Peyer's patch (tissue), 4 donors: Measurements from ENCODE around the gene FARS2. TPM values are rescaled to one million over a fixed set of nuclear protein-coding genes. Genes with fewer than 3 reads are reported as not detected.
"Not testable (repeated sequence)": the region's sequence is repeated elsewhere in the genome, so short reads cannot be mapped to it uniquely, and the experiment has no call there.

Source experiments
- DNase-seq, 3 donors: peaks; one replicate each; pipeline ENCODE4 v3.0.0-alpha.2; 2017 to 2019
- H3K27ac ChIP-seq, 4 donors: fragments of 200-600 bp; sonication (generic); one replicate each; pipeline ENCODE4 v1.5.1; 2016 to 2019
- H3K27me3 ChIP-seq, 2 donors: fragments of 200-600 bp; sonication (generic); one replicate each; pipeline ENCODE4 v1.5.1; 2019
- H3K36me3 ChIP-seq, 3 donors: fragments of 200-600 bp; sonication (generic); one replicate each; pipeline ENCODE4 v1.5.1; 2016 to 2019
- H3K4me1 ChIP-seq, 4 donors: fragments of 200-600 bp; sonication (generic); one replicate each; pipeline ENCODE4 v1.5.1; 2016 to 2019
- H3K4me3 ChIP-seq, 4 donors: fragments of 200-600 bp; sonication (generic); 1 replicate in 3 of 4; 2 replicates in 1 of 4; pipeline ENCODE4 v1.5.1; 2016 to 2019; ENCODE audit warnings: mild to moderate bottlenecking in 1 of 4
- H3K9me3 ChIP-seq, 4 donors: fragments of 200-600 bp; sonication (generic); one replicate each; pipeline ENCODE4 v1.5.1; 2016 to 2019; ENCODE audit warnings: mild to moderate bottlenecking in 1 of 4
- POLR2A ChIP-seq, 2 donors: fragments of 450-650 bp; IDR thresholded peaks; one replicate each; pipeline ENCODE4 v1.5.1; 2017; ENCODE audit warnings: antibody characterized with exemption in 2 of 2, mild to moderate bottlenecking in 2 of 2, moderate library complexity in 2 of 2
- total RNA-seq, 4 donors: library from RNA; depleted of rRNA; stranded (reverse); fragments of >200 nt; gene quantifications; one replicate each; pipeline ENCODE4 v1.1.0, GENCODE V29; 2016
- TF ChIP-seq, protein P1 (sequence below), 6 experiments: fragments of 450-650 bp in 4 of 6; fragments of 200-600 bp in 2 of 6; sonication (generic) in 1 of 6; IDR thresholded peaks; one replicate each; pipeline ENCODE4 v1.5.1; 2017 to 2019; ENCODE audit warnings: antibody characterized with exemption in 6 of 6, mild to moderate bottlenecking in 3 of 6, moderate library complexity in 1 of 6

The FARS2 gene
- total RNA-seq, 4 donors from 2014 or later = 9.5 to 42.1 (median 17.1) TPM

- Histone ChIP-seq H3K36me3 (no peaks in the 10 kb centered on the region), H3K4me1 (no peaks in the 10 kb centered on the region), H3K9me3 (no peaks in the 10 kb centered on the region), H3K27ac (no peak overlapping the region), H3K27me3 (no peaks in the 10 kb centered on the region), H3K4me3 (no peak overlapping the region)
- no peak for DNase-seq
- no peak for TF ChIP-seq POLR2A (IDR thresholded peaks at IDR 0.05)
- TF ChIP-seq, protein P1, sequence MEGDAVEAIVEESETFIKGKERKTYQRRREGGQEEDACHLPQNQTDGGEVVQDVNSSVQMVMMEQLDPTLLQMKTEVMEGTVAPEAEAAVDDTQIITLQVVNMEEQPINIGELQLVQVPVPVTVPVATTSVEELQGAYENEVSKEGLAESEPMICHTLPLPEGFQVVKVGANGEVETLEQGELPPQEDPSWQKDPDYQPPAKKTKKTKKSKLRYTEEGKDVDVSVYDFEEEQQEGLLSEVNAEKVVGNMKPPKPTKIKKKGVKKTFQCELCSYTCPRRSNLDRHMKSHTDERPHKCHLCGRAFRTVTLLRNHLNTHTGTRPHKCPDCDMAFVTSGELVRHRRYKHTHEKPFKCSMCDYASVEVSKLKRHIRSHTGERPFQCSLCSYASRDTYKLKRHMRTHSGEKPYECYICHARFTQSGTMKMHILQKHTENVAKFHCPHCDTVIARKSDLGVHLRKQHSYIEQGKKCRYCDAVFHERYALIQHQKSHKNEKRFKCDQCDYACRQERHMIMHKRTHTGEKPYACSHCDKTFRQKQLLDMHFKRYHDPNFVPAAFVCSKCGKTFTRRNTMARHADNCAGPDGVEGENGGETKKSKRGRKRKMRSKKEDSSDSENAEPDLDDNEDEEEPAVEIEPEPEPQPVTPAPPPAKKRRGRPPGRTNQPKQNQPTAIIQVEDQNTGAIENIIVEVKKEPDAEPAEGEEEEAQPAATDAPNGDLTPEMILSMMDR (IDR thresholded peaks at IDR 0.05) = no peak
Observed at GRCh38 chr6:5652406-5653137, 391.3 kb downstream of the FARS2 start.

DNA sequence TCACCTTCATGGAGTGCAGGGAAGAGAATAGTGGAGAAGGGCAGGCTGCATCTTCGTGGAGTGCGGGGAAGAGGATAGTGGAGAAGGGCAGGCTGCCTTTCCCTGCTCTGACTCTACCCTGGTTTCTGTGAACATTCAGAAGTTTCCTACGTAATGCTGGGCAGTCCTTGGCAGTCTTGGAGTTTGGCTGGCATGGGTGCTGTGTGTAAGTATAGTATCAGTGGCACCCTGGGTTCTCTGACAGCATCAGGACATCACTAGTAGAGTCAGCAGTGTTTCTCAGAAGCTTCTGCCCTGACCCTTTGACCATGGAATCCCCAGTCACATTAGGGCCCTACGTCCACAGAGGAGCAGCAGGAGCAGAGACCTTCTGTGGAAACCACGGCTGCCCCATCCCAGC is 392.5 kb downstream of the FARS2 start:
- Histone ChIP-seq H3K27ac (no peak overlapping the region), H3K9me3 (no peaks in the 10 kb centered on the region), H3K36me3 (no peaks in the 10 kb centered on the region), H3K4me1 (no peaks in the 10 kb centered on the region), H3K27me3 (no peaks in the 10 kb centered on the region), H3K4me3 (no peak overlapping the region)
- TF ChIP-seq, protein P1 (IDR thresholded peaks at IDR 0.05) = no peak
- no peak for TF ChIP-seq POLR2A (IDR thresholded peaks at IDR 0.05)
- DNase-seq = no peak

- no peak overlapping the region for H3K27ac ChIP-seq
- H3K4me3 ChIP-seq = no peak overlapping the region
- H3K36me3 ChIP-seq = no peaks in the 10 kb centered on the region
- no peaks in the 10 kb centered on the region for H3K27me3 ChIP-seq
- no peaks in the 10 kb centered on the region for H3K4me1 ChIP-seq
- H3K9me3 ChIP-seq = no peaks in the 10 kb centered on the region
- no peak for DNase-seq
- no peak for TF ChIP-seq POLR2A (IDR thresholded peaks at IDR 0.05)
- TF ChIP-seq, protein P1 (IDR thresholded peaks at IDR 0.05) = no peak
Observed at GRCh38 chr6:5656226-5656625, 394.9 kb downstream of the FARS2 start.

GRCh38 chr6:5656695-5657094 is 395.4 kb downstream of the FARS2 start:
- H3K4me3 ChIP-seq, DNase-seq, H3K36me3 ChIP-seq, H3K27me3 ChIP-seq, H3K27ac ChIP-seq, H3K9me3 ChIP-seq, H3K4me1 ChIP-seq: not testable (repeated sequence)

DNA sequence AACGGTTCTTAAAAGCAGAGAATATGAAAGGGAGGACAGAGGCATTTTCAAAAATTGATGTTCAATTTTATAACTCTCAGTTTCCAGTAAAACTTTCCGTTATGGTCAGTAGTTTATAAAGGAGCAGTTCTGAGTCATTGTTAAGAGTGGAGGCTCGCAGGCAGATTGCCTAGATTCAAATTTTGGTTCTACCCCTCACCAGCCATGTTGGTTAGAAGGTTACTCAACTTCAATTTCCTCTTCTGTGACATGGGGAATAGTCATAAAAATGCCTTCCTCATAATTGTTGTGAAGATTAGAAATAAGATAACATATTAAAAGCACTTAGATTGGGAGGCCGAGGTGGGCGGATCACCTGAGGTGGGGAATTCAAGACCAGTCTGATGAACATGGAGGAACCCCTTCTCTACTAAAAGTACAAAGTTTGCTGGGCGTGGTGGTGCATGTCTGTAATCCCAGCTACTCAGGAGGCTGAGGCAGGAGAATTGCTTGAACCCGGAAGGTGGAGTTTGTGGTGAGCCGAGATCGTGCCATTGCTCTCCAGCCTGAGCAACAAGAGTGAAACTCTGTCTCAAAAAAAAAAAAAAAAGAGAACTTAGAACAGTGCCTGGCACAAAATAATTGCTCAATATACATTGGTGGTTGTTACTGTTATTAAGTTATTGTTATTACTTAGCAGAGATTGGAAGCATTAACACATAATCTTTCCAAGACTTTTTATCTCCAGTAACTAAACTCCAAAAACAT is 396.5 kb downstream of the FARS2 start:
- H3K27ac ChIP-seq = no peak overlapping the region

GRCh38 chr6:5659467-5659866 is 398.2 kb downstream of the FARS2 start:
- TF ChIP-seq, protein P1 (IDR thresholded peaks at IDR 0.05) = no peak
- no peak for TF ChIP-seq POLR2A (IDR thresholded peaks at IDR 0.05)
- Histone ChIP-seq H3K36me3 (no peaks in the 10 kb centered on the region), H3K4me3 (no peak overlapping the region), H3K9me3 (no peaks in the 10 kb centered on the region), H3K27ac (no peak overlapping the region), H3K27me3 (no peaks in the 10 kb centered on the region), H3K4me1 (no peaks in the 10 kb centered on the region)
- no peak for DNase-seq

More for the DNA sequence above, 396.5 kb downstream of the FARS2 start:
- Histone ChIP-seq H3K4me3 (no peak overlapping the region), H3K9me3 (no peaks in the 10 kb centered on the region), H3K4me1 (no peaks in the 10 kb centered on the region), H3K36me3 (no peaks in the 10 kb centered on the region), H3K27me3 (no peaks in the 10 kb centered on the region)
- no peak for DNase-seq
- TF ChIP-seq, protein P1 (IDR thresholded peaks at IDR 0.05) = no peak
- no peak for TF ChIP-seq POLR2A (IDR thresholded peaks at IDR 0.05)
